Activated naive CD8-positive, alpha-beta T cell treated with anti-CD3 and anti-CD28 coated beads, Interleukin-2, amount 10 ng/mL, durations not matched to agents 7 days and 5 days (primary cell): ENCODE results near the gene NADSYN1. TPM values are rescaled to one million over a fixed set of nuclear protein-coding genes. Genes with fewer than 3 reads are reported as not detected.

ENCODE experiments used
- ATAC-seq: fragments of 150-1000 bp; cut with Tn5 transposase; one replicate; pipeline ENCODE4 v1.10.0; 2021; ENCODE audit warnings: low read depth, moderate library complexity
- POLR2A ChIA-PET: fragments of 350-600 bp; sonication (Branson Sonifier 250); formaldehyde crosslinking; loops from one replicate; lab custom pipeline; 2021; ENCODE audit warnings: antibody characterized with exemption; lab: Charles Lee
- DNase-seq: peaks from one replicate; pipeline ENCODE4 v3.0.0; 2021
- H3K27ac Mint-ChIP-seq: one replicate; pipeline ENCODE4 v1.8.0; 2022; ENCODE audit warnings: mild to moderate bottlenecking, mixed read lengths
- H3K27me3 Mint-ChIP-seq: one replicate; pipeline ENCODE4 v1.8.0; 2022; ENCODE audit warnings: mild to moderate bottlenecking, moderate library complexity, mixed read lengths
- H3K36me3 Mint-ChIP-seq: one replicate; pipeline ENCODE4 v1.8.0; 2021; ENCODE audit warnings: mild to moderate bottlenecking, mixed read lengths
- H3K4me1 Mint-ChIP-seq: one replicate; pipeline ENCODE4 v1.8.0; 2021; ENCODE audit warnings: mixed read lengths
- H3K4me3 Mint-ChIP-seq: one replicate; pipeline ENCODE4 v1.8.0; 2022; ENCODE audit warnings: mild to moderate bottlenecking, moderate library complexity, mixed read lengths
- H3K9me3 Mint-ChIP-seq: one replicate; pipeline ENCODE4 v1.8.0; 2021; ENCODE audit warnings: mixed read lengths
- total RNA-seq, 2 experiments: library from RNA; stranded (reverse); gene quantifications; one replicate each; pipeline ENCODE4 v1.2.3, GENCODE V29; 2021

NADSYN1 gene
- total RNA-seq, 2 experiments from 2014 or later: 172 to 186 TPM

- no peaks in the 10 kb centered on the region for H3K27me3 Mint-ChIP-seq
- POLR2A ChIA-PET: no interaction called here
- no peak overlapping the region for H3K27ac Mint-ChIP-seq
These were observed 9.7 kb downstream of the NADSYN1 start for GRCh38 chr11:71462726-71463125.

DNA sequence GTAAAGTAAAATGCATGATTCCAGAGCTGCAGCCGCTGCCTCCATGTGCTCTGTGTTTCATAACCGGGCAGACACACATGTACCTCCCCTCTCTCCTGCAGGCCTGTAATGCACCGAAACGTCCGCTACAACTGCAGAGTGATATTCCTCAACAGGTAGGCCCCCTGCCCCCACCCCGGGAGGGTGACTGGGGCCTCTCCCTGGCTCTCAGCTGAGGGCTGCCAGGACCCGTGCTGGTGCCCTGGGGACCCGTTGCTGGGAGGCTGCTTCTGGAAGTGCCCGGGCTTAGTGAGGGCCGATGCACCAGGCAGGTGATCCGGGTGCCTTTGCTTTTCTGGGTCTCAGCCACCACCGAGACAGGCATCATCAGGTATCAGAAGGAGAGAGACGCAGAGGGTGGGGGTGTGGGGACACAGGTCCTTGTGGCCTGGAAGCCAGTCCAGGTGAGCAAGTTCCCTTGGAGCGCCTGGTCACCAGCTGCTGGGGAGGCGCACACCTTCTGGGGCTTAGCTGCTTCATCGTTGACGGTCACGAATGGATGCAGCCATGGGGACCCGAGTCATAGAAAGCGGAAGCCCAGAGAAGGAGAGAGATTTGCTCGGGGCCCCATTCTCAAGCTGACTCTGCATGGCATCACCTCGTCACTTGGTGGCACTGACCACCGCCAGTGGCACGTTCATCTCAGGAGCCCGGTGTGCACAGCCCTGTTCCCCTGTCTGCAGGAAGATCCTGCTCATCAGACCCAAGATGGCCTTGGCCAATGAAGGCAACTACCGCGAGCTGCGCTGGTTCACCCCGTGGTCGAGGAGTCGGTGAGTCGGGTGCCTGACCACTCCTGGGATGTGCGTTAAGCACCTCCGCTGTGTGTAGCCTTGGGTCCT lies 10.6 kb downstream of the NADSYN1 start:
- Mint-ChIP-seq H3K36me3 (peaks cover 35% of the 10 kb centered on the region), H3K9me3 (no peaks in the 10 kb centered on the region), H3K4me1 (peaks cover 2% of the 10 kb centered on the region), H3K27me3 (no peaks in the 10 kb centered on the region), H3K27ac (no peak overlapping the region), H3K4me3 (no peak overlapping the region)
- ATAC-seq: no peak
- no peak for DNase-seq
- POLR2A ChIA-PET: no interaction called here

More at GRCh38 chr11:71462726-71463125, 9.7 kb downstream of the NADSYN1 start:
- DNase-seq (no peak), ATAC-seq (no peak)
- Mint-ChIP-seq H3K36me3 (peaks cover 30% of the 10 kb centered on the region), H3K4me3 (no peak overlapping the region), H3K9me3 (no peaks in the 10 kb centered on the region), H3K4me1 (peaks cover 2% of the 10 kb centered on the region)

GRCh38 chr11:71465054-71465453 lies 12.1 kb downstream of the NADSYN1 start:
- no peak for ATAC-seq
- Mint-ChIP-seq H3K4me3 (no peak overlapping the region), H3K9me3 (no peaks in the 10 kb centered on the region)

GRCh38 chr11:71466358-71466757 lies 13.4 kb downstream of the NADSYN1 start:
- H3K4me3 Mint-ChIP-seq: no peak overlapping the region
- DNase-seq (no peak), ATAC-seq (no peak)
- H3K27me3 Mint-ChIP-seq: no peaks in the 10 kb centered on the region
- POLR2A ChIA-PET: no interaction called here
- H3K9me3 Mint-ChIP-seq: no peaks in the 10 kb centered on the region
- H3K4me1 Mint-ChIP-seq: no peaks in the 10 kb centered on the region
- no peak overlapping the region for H3K27ac Mint-ChIP-seq
- peaks cover 28% of the 10 kb centered on the region for H3K36me3 Mint-ChIP-seq

More at GRCh38 chr11:71465054-71465453, 12.1 kb downstream of the NADSYN1 start:
- Mint-ChIP-seq H3K4me1 (peaks cover 2% of the 10 kb centered on the region), H3K27me3 (no peaks in the 10 kb centered on the region), H3K27ac (no peak overlapping the region), H3K36me3 (peaks cover 34% of the 10 kb centered on the region)
- POLR2A ChIA-PET: no interaction called here
- DNase-seq: no peak

DNA sequence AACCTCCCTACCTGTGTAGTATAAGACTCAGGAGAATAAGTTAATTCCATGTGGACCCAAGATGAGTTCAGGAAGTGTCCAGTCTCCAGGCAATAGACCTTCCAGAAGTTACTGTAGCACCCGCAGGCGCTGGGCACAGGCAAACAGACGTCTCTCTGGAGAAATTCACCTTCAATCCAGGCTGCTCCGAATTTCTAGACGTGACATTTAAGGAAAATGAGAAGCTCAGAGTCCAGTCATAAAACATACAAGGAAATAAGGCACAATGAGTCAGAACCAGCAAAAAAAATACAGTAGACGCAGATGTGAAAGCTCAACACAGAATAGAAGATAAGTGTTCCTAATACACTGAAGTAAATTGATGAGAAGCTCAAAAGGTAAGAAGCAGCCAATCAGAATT lies 14.2 kb downstream of the NADSYN1 start:
- POLR2A ChIA-PET: no interaction called here
- ATAC-seq: no peak

GRCh38 chr11:71470946-71471345 lies 17.9 kb downstream of the NADSYN1 start:
- Mint-ChIP-seq H3K36me3 (peaks cover 23% of the 10 kb centered on the region), H3K4me1 (no peaks in the 10 kb centered on the region), H3K9me3 (no peaks in the 10 kb centered on the region), H3K4me3 (no peak overlapping the region), H3K27ac (no peak overlapping the region), H3K27me3 (no peaks in the 10 kb centered on the region)
- POLR2A ChIA-PET: no interaction called here
- ATAC-seq (no peak), DNase-seq (no peak)

More for the DNA sequence above, 14.2 kb downstream of the NADSYN1 start:
- Mint-ChIP-seq H3K9me3 (no peaks in the 10 kb centered on the region), H3K4me1 (no peaks in the 10 kb centered on the region), H3K36me3 (peaks cover 26% of the 10 kb centered on the region), H3K27me3 (no peaks in the 10 kb centered on the region), H3K4me3 (no peak overlapping the region), H3K27ac (no peak overlapping the region)
- no peak for DNase-seq

- POLR2A ChIA-PET: no interaction called here
- H3K27ac Mint-ChIP-seq: no peak overlapping the region
- H3K36me3 Mint-ChIP-seq: peaks cover 18% of the 10 kb centered on the region
- ATAC-seq: no peak
- DNase-seq: no peak
- H3K27me3 Mint-ChIP-seq: no peaks in the 10 kb centered on the region
- H3K9me3 Mint-ChIP-seq: no peaks in the 10 kb centered on the region
- H3K4me3 Mint-ChIP-seq: no peak overlapping the region
- H3K4me1 Mint-ChIP-seq: no peaks in the 10 kb centered on the region
These were observed 19.4 kb downstream of the NADSYN1 start for GRCh38 chr11:71472357-71472885.

DNA sequence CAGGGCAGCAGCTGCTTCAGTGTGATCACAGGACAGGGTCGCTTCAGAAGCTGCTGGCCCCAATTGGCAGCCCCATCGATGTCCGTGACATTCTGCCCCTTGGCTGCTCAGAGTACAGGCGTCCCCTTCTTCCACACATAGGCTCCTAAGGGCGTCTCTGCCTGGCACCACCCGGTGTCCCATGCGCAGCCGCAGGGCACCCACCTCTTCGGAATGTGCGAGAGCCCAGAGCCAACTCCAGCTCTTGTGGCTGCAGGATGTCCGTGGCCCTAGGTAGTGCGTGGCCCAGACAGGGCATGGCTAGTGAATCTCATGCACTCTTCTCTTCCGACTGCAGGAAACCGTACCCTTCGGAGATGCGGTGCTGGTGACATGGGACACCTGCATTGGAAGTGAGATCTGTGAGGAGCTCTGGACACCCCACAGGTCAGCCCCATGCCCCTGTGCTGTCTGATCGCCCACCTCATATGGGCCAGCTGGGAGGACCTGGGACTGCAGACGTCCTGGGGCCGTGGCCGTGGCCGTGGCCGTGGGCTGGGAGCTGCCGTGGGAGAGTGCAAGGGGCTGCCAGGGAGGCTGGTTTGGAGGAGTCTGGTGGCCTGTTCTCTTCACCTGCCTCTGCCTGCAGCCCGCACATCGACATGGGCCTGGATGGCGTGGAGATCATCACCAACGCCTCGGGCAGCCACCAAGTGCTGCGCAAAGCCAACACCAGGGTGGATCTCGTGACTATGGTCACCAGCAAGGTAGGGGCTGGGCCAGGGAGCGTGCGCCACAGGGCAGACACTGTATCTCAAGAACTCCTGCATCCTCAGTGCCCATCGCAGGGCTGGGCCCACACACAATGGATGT lies 20.2 kb downstream of the NADSYN1 start:
- POLR2A ChIA-PET: no interaction called here
- Mint-ChIP-seq H3K27me3 (no peaks in the 10 kb centered on the region), H3K27ac (no peak overlapping the region), H3K36me3 (peaks cover 16% of the 10 kb centered on the region), H3K4me3 (no peak overlapping the region), H3K4me1 (no peaks in the 10 kb centered on the region), H3K9me3 (no peaks in the 10 kb centered on the region)
- ATAC-seq: no peak
- no peak for DNase-seq

DNA sequence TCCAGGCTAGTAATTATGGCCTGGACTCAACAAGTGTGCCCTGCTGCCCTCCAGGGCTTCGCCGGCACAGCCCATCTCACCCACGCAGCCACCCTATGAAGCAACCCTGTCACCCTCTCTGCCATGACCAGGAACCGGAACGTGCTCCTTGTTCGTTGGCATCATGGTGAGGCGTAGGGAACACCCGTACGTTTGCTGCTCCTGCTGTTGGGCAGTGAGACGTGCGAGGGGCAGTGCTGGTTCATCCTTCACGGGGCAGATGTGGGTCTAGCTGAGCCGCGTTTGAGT lies 20.7 kb downstream of the NADSYN1 start:
- POLR2A ChIA-PET: no interaction called here
- H3K9me3 Mint-ChIP-seq: no peaks in the 10 kb centered on the region
- peaks cover 14% of the 10 kb centered on the region for H3K36me3 Mint-ChIP-seq
- H3K4me1 Mint-ChIP-seq: no peaks in the 10 kb centered on the region
- ATAC-seq (no peak), DNase-seq (no peak)
- H3K27me3 Mint-ChIP-seq: no peaks in the 10 kb centered on the region
- no peak overlapping the region for H3K27ac Mint-ChIP-seq
- H3K4me3 Mint-ChIP-seq: no peak overlapping the region

DNA sequence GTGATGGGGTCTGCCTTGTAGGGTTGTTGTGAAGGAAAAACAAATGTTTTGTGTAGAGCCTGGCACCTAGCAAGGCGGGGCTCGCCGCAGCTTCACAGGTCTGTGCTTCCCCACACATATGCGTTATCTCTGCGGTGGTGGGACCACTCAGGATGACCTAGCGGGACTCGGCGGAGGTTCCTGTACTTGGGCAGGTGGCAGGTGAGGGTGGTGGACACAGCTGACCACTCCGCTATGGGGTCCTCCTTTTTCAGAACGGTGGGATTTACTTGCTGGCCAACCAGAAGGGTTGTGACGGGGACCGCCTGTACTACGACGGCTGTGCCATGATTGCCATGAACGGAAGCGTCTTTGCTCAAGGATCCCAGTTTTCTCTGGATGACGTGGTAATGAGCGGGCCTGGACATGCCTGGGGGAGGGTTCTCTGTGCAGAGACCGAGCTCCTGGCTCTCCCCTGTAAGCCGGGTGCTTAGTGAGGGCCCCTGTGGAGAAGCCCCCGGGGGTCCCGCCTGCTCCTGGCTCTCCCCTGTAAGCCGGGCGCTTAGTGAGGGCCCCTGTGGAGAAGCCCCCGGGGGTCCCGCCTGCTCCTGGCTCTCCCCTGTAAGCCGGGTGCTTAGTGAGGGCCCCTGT lies 21.3 kb downstream of the NADSYN1 start:
- ATAC-seq: no peak
- Mint-ChIP-seq H3K27me3 (no peaks in the 10 kb centered on the region), H3K36me3 (peaks cover 13% of the 10 kb centered on the region), H3K4me1 (no peaks in the 10 kb centered on the region), H3K4me3 (no peak overlapping the region), H3K9me3 (no peaks in the 10 kb centered on the region), H3K27ac (no peak overlapping the region)
- no peak for DNase-seq
- POLR2A ChIA-PET: no interaction called here

DNA sequence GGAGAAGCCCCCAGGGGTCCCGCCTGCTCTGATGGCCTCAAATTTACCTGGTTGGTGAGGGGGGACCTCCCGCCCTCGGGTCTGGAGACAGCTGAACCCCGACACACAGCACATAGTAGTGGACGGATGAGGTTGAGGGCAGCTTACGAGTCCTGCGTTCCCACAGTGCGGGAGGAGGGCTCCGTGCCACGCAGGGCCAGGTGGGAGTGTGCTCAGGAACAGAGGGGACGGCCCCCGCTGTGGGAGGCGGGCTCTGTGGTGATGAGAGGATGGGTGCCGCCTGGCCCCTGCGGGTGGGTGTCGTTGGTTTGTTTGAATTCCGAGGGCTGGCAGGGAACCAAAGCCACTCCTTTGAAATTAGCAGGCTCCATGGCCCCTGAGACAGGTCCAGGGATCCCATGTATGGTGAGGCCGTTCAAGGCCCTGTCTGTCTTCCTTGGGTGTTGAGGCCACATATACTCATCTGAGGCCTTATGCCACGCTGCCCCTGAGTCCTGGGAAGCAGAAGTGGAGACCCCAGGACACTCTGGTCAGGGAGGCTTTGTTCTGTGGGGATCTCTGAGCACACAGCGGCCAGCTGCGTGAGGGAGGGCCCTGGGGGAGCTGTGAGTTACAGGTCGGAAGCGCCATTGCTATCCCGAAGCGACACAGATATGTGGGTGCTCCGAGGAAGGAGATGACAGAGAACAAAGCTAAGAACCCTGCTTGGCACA lies 21.9 kb downstream of the NADSYN1 start:
- no peaks in the 10 kb centered on the region for H3K9me3 Mint-ChIP-seq
- H3K4me3 Mint-ChIP-seq: no peak overlapping the region
- DNase-seq: no peak
- H3K36me3 Mint-ChIP-seq: peaks cover 15% of the 10 kb centered on the region
- H3K27ac Mint-ChIP-seq: no peak overlapping the region
- POLR2A ChIA-PET: no interaction called here
- no peak for ATAC-seq
- H3K27me3 Mint-ChIP-seq: no peaks in the 10 kb centered on the region
- H3K4me1 Mint-ChIP-seq: no peaks in the 10 kb centered on the region

DNA sequence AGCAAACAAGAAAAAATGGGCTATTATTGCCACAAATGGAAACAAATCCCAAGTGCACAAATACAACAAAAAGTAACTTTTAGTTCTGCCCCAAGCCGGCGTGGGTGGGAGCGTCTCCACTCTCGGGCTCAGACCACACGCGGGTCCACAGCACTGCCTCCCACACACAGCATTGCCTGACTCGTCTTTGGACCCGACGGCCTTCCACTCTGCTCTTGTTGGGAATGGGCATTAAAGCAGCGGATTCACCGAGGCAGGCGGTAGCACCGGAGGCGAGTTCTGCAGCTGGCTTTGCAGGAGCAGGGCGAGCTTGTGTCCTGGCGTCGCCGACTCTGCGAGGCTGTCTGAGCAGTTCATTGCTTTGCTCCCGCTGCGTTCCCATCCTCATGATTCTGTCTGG lies 23.0 kb downstream of the NADSYN1 start:
- ATAC-seq (no peak), DNase-seq (no peak)
- POLR2A ChIA-PET: no interaction called here
- Mint-ChIP-seq H3K9me3 (no peaks in the 10 kb centered on the region), H3K36me3 (peaks cover 15% of the 10 kb centered on the region), H3K27ac (no peak overlapping the region), H3K27me3 (no peaks in the 10 kb centered on the region), H3K4me3 (no peak overlapping the region), H3K4me1 (no peaks in the 10 kb centered on the region)
